Measurements from ENCODE around the gene KRTAP10-9.
"Not testable (repeated sequence)": the region's sequence is repeated elsewhere in the genome, so short reads cannot be mapped to it uniquely, and the experiment has no call there.

The KRTAP10-9 gene

GRCh38 chr21:44615466-44615865, 11.4 kb upstream of the KRTAP10-9 start:
- H3K27me3 Mint-ChIP-seq, result peaks cover 14% of the 10 kb centered on the region
- no peak overlapping the region for H3K27ac Mint-ChIP-seq

GRCh38 chr21:44615911-44616590, 10.8 kb upstream of the KRTAP10-9 start:
- no peak overlapping the region for H3K27ac Mint-ChIP-seq
- peaks cover 16% of the 10 kb centered on the region for H3K9me3 Mint-ChIP-seq
- H3K4me1 Mint-ChIP-seq, result peaks cover 9% of the 10 kb centered on the region
- ATAC-seq (ENCODE audit: low read depth) (no peak), DNase-seq (ENCODE audit: low spot score in 2 of 2) (no peak)
- H3K36me3 Mint-ChIP-seq, result peaks cover 19% of the 10 kb centered on the region
- H3K4me3 Mint-ChIP-seq, result no peak overlapping the region
- H3K27me3 Mint-ChIP-seq, result peaks cover 14% of the 10 kb centered on the region

More at GRCh38 chr21:44615466-44615865, 11.4 kb upstream of the KRTAP10-9 start:
- Mint-ChIP-seq H3K4me3 (no peak overlapping the region), H3K9me3 (peaks cover 13% of the 10 kb centered on the region), H3K36me3 (peaks cover 14% of the 10 kb centered on the region), H3K4me1 (peaks cover 9% of the 10 kb centered on the region)
- DNase-seq (ENCODE audit: low spot score in 2 of 2), result no peak
- no peak for ATAC-seq (ENCODE audit: low read depth)

GRCh38 chr21:44616591-44616926, 10.3 kb upstream of the KRTAP10-9 start:
- ATAC-seq (ENCODE audit: low read depth) (no peak), DNase-seq (ENCODE audit: low spot score in 2 of 2) (no peak)
- H3K9me3 Mint-ChIP-seq, result peaks cover 16% of the 10 kb centered on the region
- no peak overlapping the region for H3K27ac Mint-ChIP-seq
- peaks cover 9% of the 10 kb centered on the region for H3K4me1 Mint-ChIP-seq
- peaks cover 19% of the 10 kb centered on the region for H3K36me3 Mint-ChIP-seq
- peaks cover 14% of the 10 kb centered on the region for H3K27me3 Mint-ChIP-seq
- H3K4me3 Mint-ChIP-seq, result no peak overlapping the region

- H3K4me1 Mint-ChIP-seq, result peaks cover 9% of the 10 kb centered on the region
These were observed 9.8 kb upstream of the KRTAP10-9 start for GRCh38 chr21:44617071-44617501.

GRCh38 chr21:44618504-44618903, 8.4 kb upstream of the KRTAP10-9 start:
- H3K4me1 Mint-ChIP-seq, result peaks cover 9% of the 10 kb centered on the region
- peaks cover 13% of the 10 kb centered on the region for H3K27me3 Mint-ChIP-seq
- ATAC-seq (ENCODE audit: low read depth) (no peak), DNase-seq (ENCODE audit: low spot score in 2 of 2) (no peak)
- no peak overlapping the region for H3K4me3 Mint-ChIP-seq
- peak overlapping the region; percentile 45 for H3K27ac Mint-ChIP-seq
- peaks cover 15% of the 10 kb centered on the region for H3K36me3 Mint-ChIP-seq
- H3K9me3 Mint-ChIP-seq, result peaks cover 21% of the 10 kb centered on the region

More at GRCh38 chr21:44617071-44617501, 9.8 kb upstream of the KRTAP10-9 start:
- no peak overlapping the region for H3K4me3 Mint-ChIP-seq
- H3K36me3 Mint-ChIP-seq, result peaks cover 19% of the 10 kb centered on the region
- H3K9me3 Mint-ChIP-seq, result peaks cover 16% of the 10 kb centered on the region
- no peak overlapping the region for H3K27ac Mint-ChIP-seq
- peaks cover 14% of the 10 kb centered on the region for H3K27me3 Mint-ChIP-seq
- ATAC-seq (ENCODE audit: low read depth), result no peak
- DNase-seq (ENCODE audit: low spot score in 2 of 2), result no peak

GRCh38 chr21:44618909-44619308, 8.0 kb upstream of the KRTAP10-9 start:
- H3K36me3 Mint-ChIP-seq, result peaks cover 16% of the 10 kb centered on the region
- H3K4me3 Mint-ChIP-seq, result peak overlapping the region; percentile 7
- H3K27ac Mint-ChIP-seq, result peak overlapping the region; percentile 45
- ATAC-seq (ENCODE audit: low read depth) (peak; percentile 83), DNase-seq (ENCODE audit: low spot score in 2 of 2) (no peak)
- H3K9me3 Mint-ChIP-seq, result peaks cover 25% of the 10 kb centered on the region
- peaks cover 9% of the 10 kb centered on the region for H3K4me1 Mint-ChIP-seq
- peaks cover 10% of the 10 kb centered on the region for H3K27me3 Mint-ChIP-seq

- H3K27ac Mint-ChIP-seq, result no peak overlapping the region
- peaks cover 20% of the 10 kb centered on the region for H3K36me3 Mint-ChIP-seq
- DNase-seq (ENCODE audit: low spot score in 2 of 2) (no peak), ATAC-seq (ENCODE audit: low read depth) (no peak)
- H3K4me1 Mint-ChIP-seq, result peaks cover 9% of the 10 kb centered on the region
- H3K4me3 Mint-ChIP-seq, result no peak overlapping the region
- peaks cover 10% of the 10 kb centered on the region for H3K27me3 Mint-ChIP-seq
- peaks cover 32% of the 10 kb centered on the region for H3K9me3 Mint-ChIP-seq
These were observed 7.0 kb upstream of the KRTAP10-9 start for GRCh38 chr21:44619886-44620285.

- DNase-seq (ENCODE audit: low spot score in 2 of 2) (no peak), ATAC-seq (ENCODE audit: low read depth) (no peak)
- peaks cover 15% of the 10 kb centered on the region for H3K27me3 Mint-ChIP-seq
- H3K27ac Mint-ChIP-seq, result no peak overlapping the region
- H3K4me3 Mint-ChIP-seq, result no peak overlapping the region
- peaks cover 32% of the 10 kb centered on the region for H3K9me3 Mint-ChIP-seq
- peaks cover 20% of the 10 kb centered on the region for H3K36me3 Mint-ChIP-seq
- peaks cover 7% of the 10 kb centered on the region for H3K4me1 Mint-ChIP-seq
These were observed 3.3 kb upstream of the KRTAP10-9 start for GRCh38 chr21:44623575-44623974.

GRCh38 chr21:44625756-44626155, 1.1 kb upstream of the KRTAP10-9 start:
- Mint-ChIP-seq H3K9me3 (peaks cover 28% of the 10 kb centered on the region), H3K36me3 (peaks cover 10% of the 10 kb centered on the region), H3K4me3 (no peak overlapping the region), H3K27ac (no peak overlapping the region), H3K4me1 (peaks cover 7% of the 10 kb centered on the region), H3K27me3 (peaks cover 15% of the 10 kb centered on the region)
- DNase-seq (ENCODE audit: low spot score in 2 of 2), result no peak
- ATAC-seq (ENCODE audit: low read depth), result no peak

- peaks cover 12% of the 10 kb centered on the region for H3K36me3 Mint-ChIP-seq
- DNase-seq (ENCODE audit: low spot score in 2 of 2) (no peak), ATAC-seq (ENCODE audit: low read depth) (no peak)
- H3K4me3 Mint-ChIP-seq, result no peak overlapping the region
- peaks cover 7% of the 10 kb centered on the region for H3K4me1 Mint-ChIP-seq
- H3K27me3 Mint-ChIP-seq, result peaks cover 15% of the 10 kb centered on the region
- H3K27ac Mint-ChIP-seq, result no peak overlapping the region
- H3K9me3 Mint-ChIP-seq, result peaks cover 31% of the 10 kb centered on the region
These were observed 631 bp upstream of the KRTAP10-9 start for GRCh38 chr21:44626262-44626661.

- not testable (repeated sequence) for ATAC-seq (ENCODE audit: low read depth); DNase-seq (ENCODE audit: low spot score in 2 of 2); H3K4me3 Mint-ChIP-seq; H3K4me1 Mint-ChIP-seq; H3K27ac Mint-ChIP-seq
- Mint-ChIP-seq H3K27me3 (peaks cover 13% of the 10 kb centered on the region), H3K36me3 (peaks cover 12% of the 10 kb centered on the region), H3K9me3 (peaks cover 35% of the 10 kb centered on the region)
These were observed 409 bp downstream of the KRTAP10-9 start for GRCh38 chr21:44627181-44627822.

GRCh38 chr21:44627831-44628233, 939 bp downstream of the KRTAP10-9 start:
- ATAC-seq (ENCODE audit: low read depth); H3K4me1 Mint-ChIP-seq; H3K27ac Mint-ChIP-seq; DNase-seq (ENCODE audit: low spot score in 2 of 2); H3K4me3 Mint-ChIP-seq: not testable (repeated sequence)
- H3K36me3 Mint-ChIP-seq, result peaks cover 12% of the 10 kb centered on the region
- H3K27me3 Mint-ChIP-seq, result peaks cover 13% of the 10 kb centered on the region
- peaks cover 31% of the 10 kb centered on the region for H3K9me3 Mint-ChIP-seq

GRCh38 chr21:44628707-44629391, 2.0 kb downstream of the KRTAP10-9 start:
- Mint-ChIP-seq H3K27me3 (peaks cover 13% of the 10 kb centered on the region), H3K4me1 (peaks cover 7% of the 10 kb centered on the region), H3K27ac (no peak overlapping the region), H3K9me3 (peaks cover 29% of the 10 kb centered on the region), H3K36me3 (peaks cover 10% of the 10 kb centered on the region), H3K4me3 (no peak overlapping the region)
- ATAC-seq (ENCODE audit: low read depth), result no peak
- no peak for DNase-seq (ENCODE audit: low spot score in 2 of 2)

GRCh38 chr21:44630440-44630839, 3.5 kb downstream of the KRTAP10-9 start:
- Mint-ChIP-seq H3K9me3 (peaks cover 24% of the 10 kb centered on the region), H3K4me3 (no peak overlapping the region), H3K4me1 (peaks cover 7% of the 10 kb centered on the region), H3K27me3 (peaks cover 10% of the 10 kb centered on the region), H3K27ac (no peak overlapping the region), H3K36me3 (peaks cover 5% of the 10 kb centered on the region)
- no peak for ATAC-seq (ENCODE audit: low read depth)
- DNase-seq (ENCODE audit: low spot score in 2 of 2), result no peak
